GM23248 (cell line): ENCODE results near the gene RBMS3.

ENCODE experiments used
- EZH2 ChIP-seq: fragments of 200-600 bp; sonication (generic); IDR thresholded peaks from 2 replicates; pipeline ENCODE4 v1.6.1; 2018; ENCODE audit warnings: antibody characterized with exemption, mild to moderate bottlenecking; ENCODE audit not compliant: insufficient read depth, poor library complexity, severe bottlenecking
- EZH2phosphoT487 ChIP-seq: fragments of 200-600 bp; sonication (generic); IDR thresholded peaks from 2 replicates; pipeline ENCODE4 v1.6.1; 2018; ENCODE audit warnings: antibody characterized with exemption, moderate library complexity, mild to moderate bottlenecking, low read depth; ENCODE audit not compliant: insufficient read depth

GRCh38 chr3:29705906-29706844 lies 425.3 kb downstream of the RBMS3 start:
- TF ChIP-seq EZH2, result no peak
- no peak for TF ChIP-seq EZH2phosphoT487
